Glutamatergic neuron (in vitro differentiated cells): ENCODE measurements around the gene PGA5. TPM values are rescaled to one million over a fixed set of nuclear protein-coding genes. Genes with fewer than 3 reads are reported as not detected.
A peak's percentile ranks its signal among the peaks of the same experiment; 100 is the strongest.

Source experiments
- DNase-seq: peaks from one replicate; pipeline ENCODE4 v3.0.0; 2022
- H3K27ac Mint-ChIP-seq: one replicate; pipeline ENCODE4 v1.8.0; 2020; ENCODE audit warnings: mild to moderate bottlenecking, mixed read lengths, inconsistent platforms; ENCODE audit not compliant: unreplicated experiment
- H3K27me3 Mint-ChIP-seq: one replicate; pipeline ENCODE4 v1.8.0; 2020; ENCODE audit warnings: mild to moderate bottlenecking, moderate library complexity, mixed read lengths, inconsistent platforms; ENCODE audit not compliant: unreplicated experiment
- H3K36me3 Mint-ChIP-seq: one replicate; pipeline ENCODE4 v1.8.0; 2020; ENCODE audit warnings: mild to moderate bottlenecking, mixed read lengths, inconsistent platforms; ENCODE audit not compliant: unreplicated experiment
- H3K4me1 Mint-ChIP-seq: one replicate; pipeline ENCODE4 v1.8.0; 2020; ENCODE audit warnings: mild to moderate bottlenecking, low read depth, mixed read lengths, inconsistent platforms; ENCODE audit not compliant: unreplicated experiment
- H3K4me3 Mint-ChIP-seq: one replicate; pipeline ENCODE4 v1.8.0; 2020; ENCODE audit warnings: mild to moderate bottlenecking, mixed read lengths, inconsistent platforms; ENCODE audit not compliant: unreplicated experiment
- H3K9me3 Mint-ChIP-seq: one replicate; pipeline ENCODE4 v1.8.0; 2020; ENCODE audit warnings: mild to moderate bottlenecking, moderate library complexity, mixed read lengths, inconsistent platforms; ENCODE audit not compliant: unreplicated experiment
- CTCF ChIP-seq: fragments of 200-600 bp; sonication (generic); IDR thresholded peaks from one replicate; pipeline ENCODE4 v1.5.0; 2021; ENCODE audit not compliant: partially characterized antibody, unreplicated experiment
- total RNA-seq: library from RNA; stranded (reverse); fragmentation: NEBNext Ultra II Directional; extraction: Animal tissue kit (Norgen Biotek cat#: 25700); gene quantifications from one replicate; pipeline ENCODE4 v1.2.1, GENCODE V29; 2021; ENCODE audit not compliant: unreplicated experiment

The PGA5 gene
- total RNA-seq, 1 donor from 2014 or later: not detected

GRCh38 chr11:61281581-61282250 is 40.7 kb downstream of the PGA5 start:
- Mint-ChIP-seq H3K36me3 (peaks cover 20% of the 10 kb centered on the region), H3K9me3 (peaks cover 4% of the 10 kb centered on the region), H3K4me3 (peak overlapping the region; percentile 28), H3K4me1 (peaks cover 14% of the 10 kb centered on the region), H3K27ac (peak overlapping the region; percentile 41), H3K27me3 (peaks cover 4% of the 10 kb centered on the region)
- peak; percentile 86 for DNase-seq
- no peak for TF ChIP-seq CTCF

GRCh38 chr11:61283613-61284012 is 42.6 kb downstream of the PGA5 start:
- peaks cover 11% of the 10 kb centered on the region for H3K4me1 Mint-ChIP-seq
- no peak for TF ChIP-seq CTCF
- H3K27me3 Mint-ChIP-seq: peaks cover 4% of the 10 kb centered on the region
- no peak overlapping the region for H3K4me3 Mint-ChIP-seq
- H3K36me3 Mint-ChIP-seq: peaks cover 20% of the 10 kb centered on the region
- DNase-seq: no peak
- H3K9me3 Mint-ChIP-seq: peaks cover 6% of the 10 kb centered on the region
- H3K27ac Mint-ChIP-seq: no peak overlapping the region

GRCh38 chr11:61287338-61287977 is 46.5 kb downstream of the PGA5 start:
- Mint-ChIP-seq H3K27ac (no peak overlapping the region), H3K27me3 (peaks cover 7% of the 10 kb centered on the region), H3K9me3 (peaks cover 6% of the 10 kb centered on the region), H3K4me1 (no peaks in the 10 kb centered on the region), H3K4me3 (no peak overlapping the region), H3K36me3 (peaks cover 20% of the 10 kb centered on the region)
- DNase-seq: no peak
- TF ChIP-seq CTCF: no peak

GRCh38 chr11:61290905-61291690 is 50.1 kb downstream of the PGA5 start:
- no peak for DNase-seq
- H3K36me3 Mint-ChIP-seq: no peaks in the 10 kb centered on the region
- peaks cover 13% of the 10 kb centered on the region for H3K9me3 Mint-ChIP-seq
- no peak overlapping the region for H3K27ac Mint-ChIP-seq
- H3K4me3 Mint-ChIP-seq: no peak overlapping the region
- H3K27me3 Mint-ChIP-seq: peaks cover 16% of the 10 kb centered on the region
- peaks cover 8% of the 10 kb centered on the region for H3K4me1 Mint-ChIP-seq
- TF ChIP-seq CTCF: no peak
